ENCODE measurements around the gene CCDC93.

Gene CCDC93

DNA sequence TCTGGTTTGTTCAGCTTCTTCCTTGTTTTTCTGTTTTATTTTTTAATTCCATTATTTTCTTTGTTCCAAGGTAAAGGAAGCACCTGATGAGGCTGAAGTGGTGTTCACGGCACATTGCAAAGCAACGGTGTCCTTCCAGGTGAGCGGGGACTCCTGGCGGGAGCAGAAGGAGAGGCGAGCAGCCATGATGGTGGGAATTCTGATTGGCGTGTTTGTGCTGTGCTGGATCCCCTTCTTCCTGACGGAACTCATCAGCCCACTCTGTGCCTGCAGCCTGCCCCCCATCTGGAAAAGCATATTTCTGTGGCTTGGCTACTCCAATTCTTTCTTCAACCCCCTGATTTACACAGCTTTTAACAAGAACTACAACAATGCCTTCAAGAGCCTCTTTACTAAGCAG lies 110.9 kb downstream of the CCDC93 start:
- no peaks in the 10 kb centered on the region for H3K79me2 ChIP-seq (ENCODE audit: control insufficient read depth, insufficient read depth, low read length)

DNA sequence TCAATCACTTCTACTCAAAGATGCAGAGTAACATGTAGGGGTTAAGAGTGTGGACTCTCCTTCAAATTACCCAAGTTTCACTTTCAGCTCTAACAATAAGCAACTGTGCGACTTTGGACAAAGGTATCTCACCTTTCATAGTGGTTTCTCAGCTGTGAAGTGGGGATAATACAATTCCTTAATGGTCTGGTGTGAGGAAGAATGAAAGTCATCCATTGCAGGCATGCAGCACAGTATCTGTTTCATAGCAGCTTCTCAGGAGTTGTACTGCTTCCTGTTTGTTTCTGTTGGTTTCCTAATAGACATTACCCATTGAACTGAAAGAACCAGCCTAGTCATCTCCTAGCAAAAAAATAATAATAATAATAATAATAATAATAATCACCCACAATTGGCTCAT lies 125.0 kb downstream of the CCDC93 start:
- no CpG with 5 or more reads among the region's 1 CpG for WGBS (ENCODE audit: extremely low coverage, insufficient coverage, low lambda C conversion rate)
- Histone ChIP-seq H3K4ac (ENCODE audit: low read depth, low read length) (no peak overlapping the region), H3K27ac (ENCODE audit: low read depth, low read length) (no peak overlapping the region), H3K79me1 (ENCODE audit: low read length) (no peaks in the 10 kb centered on the region), H4K8ac (ENCODE audit: low read depth, low read length) (no peak overlapping the region), H3K4me2 (ENCODE audit: low read length) (no peak overlapping the region), H4K5ac (ENCODE audit: low read length) (no peak overlapping the region), H3K23ac (ENCODE audit: low read length) (no peak overlapping the region), H2BK5ac (ENCODE audit: low read length) (no peak overlapping the region), H3K79me2 (ENCODE audit: control insufficient read depth, insufficient read depth, low read length) (no peaks in the 10 kb centered on the region), H3K4me1 (ENCODE audit: control insufficient read depth, low read depth, low read length) (no peaks in the 10 kb centered on the region), H2AK5ac (ENCODE audit: low read length) (no peak overlapping the region), H3K18ac (ENCODE audit: low read length) (no peak overlapping the region), H3K36me3 (ENCODE audit: control insufficient read depth, insufficient read depth, low read length) (no peaks in the 10 kb centered on the region), H2BK15ac (replicated peaks; ENCODE audit: low read depth) (no peak overlapping the region), H3K27me3 (ENCODE audit: insufficient read depth, low read length, poor library complexity) (no peaks in the 10 kb centered on the region), H3K56ac (ENCODE audit: low read length) (no peak overlapping the region), H2BK120ac (ENCODE audit: low read depth, low read length) (no peak overlapping the region), H3K4me3 (ENCODE audit: low read length) (no peak overlapping the region), H3K9ac (ENCODE audit: low read length) (no peak overlapping the region)
- no peak for DNase-seq

More for the DNA sequence above, 110.9 kb downstream of the CCDC93 start:
- Histone ChIP-seq H2BK15ac (replicated peaks; ENCODE audit: low read depth) (no peak overlapping the region), H4K8ac (ENCODE audit: low read depth, low read length) (no peak overlapping the region), H3K18ac (ENCODE audit: low read length) (no peak overlapping the region), H2AK5ac (ENCODE audit: low read length) (no peak overlapping the region), H3K4me2 (ENCODE audit: low read length) (no peak overlapping the region), H3K27me3 (ENCODE audit: insufficient read depth, low read length, poor library complexity) (no peaks in the 10 kb centered on the region), H3K23ac (ENCODE audit: low read length) (no peak overlapping the region), H2BK120ac (ENCODE audit: low read depth, low read length) (no peak overlapping the region), H3K36me3 (ENCODE audit: control insufficient read depth, insufficient read depth, low read length) (no peaks in the 10 kb centered on the region), H3K9ac (ENCODE audit: low read length) (no peak overlapping the region), H2BK5ac (ENCODE audit: low read length) (no peak overlapping the region), H3K4ac (ENCODE audit: low read depth, low read length) (no peak overlapping the region), H3K56ac (ENCODE audit: low read length) (no peak overlapping the region), H3K27ac (ENCODE audit: low read depth, low read length) (no peak overlapping the region), H4K5ac (ENCODE audit: low read length) (no peak overlapping the region), H3K4me3 (ENCODE audit: low read length) (no peak overlapping the region), H3K79me1 (ENCODE audit: low read length) (no peaks in the 10 kb centered on the region), H3K4me1 (ENCODE audit: control insufficient read depth, low read depth, low read length) (no peaks in the 10 kb centered on the region)
- WGBS (ENCODE audit: extremely low coverage, insufficient coverage, low lambda C conversion rate): no CpG with 5 or more reads among the region's 7 CpGs
- no peak for DNase-seq

DNA sequence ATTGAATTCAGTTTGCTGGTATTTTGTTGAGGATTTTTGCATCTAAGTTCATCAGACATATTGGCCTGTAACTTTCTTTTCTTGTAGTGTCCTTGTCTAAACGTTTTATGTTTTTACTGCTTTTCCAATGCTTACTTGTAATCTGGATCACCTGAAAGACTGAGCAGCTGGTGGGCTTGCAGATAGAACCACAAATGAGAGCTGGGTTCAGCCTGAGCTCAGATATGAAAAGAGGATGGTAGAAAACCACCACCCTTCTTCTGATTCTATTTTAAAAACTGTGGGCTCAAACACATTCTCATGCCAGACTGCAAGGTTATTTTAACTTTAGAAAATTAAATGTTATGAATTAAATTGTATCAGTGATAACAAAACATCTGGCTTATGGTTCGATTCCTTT lies 128.6 kb downstream of the CCDC93 start:
- H3K18ac ChIP-seq (ENCODE audit: low read length): no peak overlapping the region
- no peak overlapping the region for H2BK120ac ChIP-seq (ENCODE audit: low read depth, low read length)
- H4K5ac ChIP-seq (ENCODE audit: low read length): no peak overlapping the region
- H2BK15ac ChIP-seq (replicated peaks; ENCODE audit: low read depth): no peak overlapping the region
- no peaks in the 10 kb centered on the region for H3K27me3 ChIP-seq (ENCODE audit: insufficient read depth, low read length, poor library complexity)
- no peak overlapping the region for H3K27ac ChIP-seq (ENCODE audit: low read depth, low read length)
- no peaks in the 10 kb centered on the region for H3K79me1 ChIP-seq (ENCODE audit: low read length)
- H3K36me3 ChIP-seq (ENCODE audit: control insufficient read depth, insufficient read depth, low read length): no peaks in the 10 kb centered on the region
- H4K8ac ChIP-seq (ENCODE audit: low read depth, low read length): no peak overlapping the region
- no peak for DNase-seq
- H3K79me2 ChIP-seq (ENCODE audit: control insufficient read depth, insufficient read depth, low read length): no peaks in the 10 kb centered on the region
- H3K4me1 ChIP-seq (ENCODE audit: control insufficient read depth, low read depth, low read length): no peaks in the 10 kb centered on the region
- no peak overlapping the region for H3K4me3 ChIP-seq (ENCODE audit: low read length)
- no peak overlapping the region for H2AK5ac ChIP-seq (ENCODE audit: low read length)
- no CpG with 5 or more reads among the region's 2 CpGs for WGBS (ENCODE audit: extremely low coverage, insufficient coverage, low lambda C conversion rate)
- H3K56ac ChIP-seq (ENCODE audit: low read length): no peak overlapping the region
- H3K4me2 ChIP-seq (ENCODE audit: low read length): no peak overlapping the region
- no peak overlapping the region for H3K4ac ChIP-seq (ENCODE audit: low read depth, low read length)
- H3K9ac ChIP-seq (ENCODE audit: low read length): no peak overlapping the region
- H2BK5ac ChIP-seq (ENCODE audit: low read length): no peak overlapping the region
- H3K23ac ChIP-seq (ENCODE audit: low read length): no peak overlapping the region

DNA sequence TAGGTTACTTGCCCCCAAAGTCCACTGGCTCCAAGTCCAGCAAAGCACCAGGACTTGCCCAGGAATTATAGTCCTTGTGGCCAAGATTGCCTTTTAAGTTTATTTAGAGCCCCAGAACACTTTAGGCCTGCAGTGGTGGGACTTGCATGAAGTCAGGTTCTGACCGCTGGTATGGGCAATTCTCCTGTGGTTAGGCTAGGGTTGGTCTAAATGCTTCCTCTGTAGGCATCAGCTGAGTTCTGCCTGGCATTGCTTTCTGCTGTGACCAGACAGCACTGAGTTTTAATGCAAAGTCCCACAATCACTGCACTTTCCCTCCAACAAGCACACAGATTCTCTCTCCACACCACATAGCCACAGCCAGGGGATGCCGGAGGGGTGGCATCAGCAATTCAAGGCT lies 134.9 kb downstream of the CCDC93 start:
- H2BK5ac ChIP-seq (ENCODE audit: low read length): no peak overlapping the region
- H4K5ac ChIP-seq (ENCODE audit: low read length): no peak overlapping the region
- H3K23ac ChIP-seq (ENCODE audit: low read length): no peak overlapping the region
- no peak overlapping the region for H4K8ac ChIP-seq (ENCODE audit: low read depth, low read length)
- H3K79me2 ChIP-seq (ENCODE audit: control insufficient read depth, insufficient read depth, low read length): no peaks in the 10 kb centered on the region
- H3K18ac ChIP-seq (ENCODE audit: low read length): no peak overlapping the region
- no peak for DNase-seq
- H3K27ac ChIP-seq (ENCODE audit: low read depth, low read length): no peak overlapping the region
- WGBS (ENCODE audit: extremely low coverage, insufficient coverage, low lambda C conversion rate): no CpG with 5 or more reads among the region's 2 CpGs
- H3K9ac ChIP-seq (ENCODE audit: low read length): no peak overlapping the region
- no peak overlapping the region for H3K56ac ChIP-seq (ENCODE audit: low read length)
- no peak overlapping the region for H2BK15ac ChIP-seq (replicated peaks; ENCODE audit: low read depth)
- no peaks in the 10 kb centered on the region for H3K27me3 ChIP-seq (ENCODE audit: insufficient read depth, low read length, poor library complexity)
- peak overlapping the region; percentile 92 for H2AK5ac ChIP-seq (ENCODE audit: low read length)
- no peak overlapping the region for H3K4ac ChIP-seq (ENCODE audit: low read depth, low read length)
- no peaks in the 10 kb centered on the region for H3K36me3 ChIP-seq (ENCODE audit: control insufficient read depth, insufficient read depth, low read length)
- H2BK120ac ChIP-seq (ENCODE audit: low read depth, low read length): no peak overlapping the region
- H3K4me2 ChIP-seq (ENCODE audit: low read length): no peak overlapping the region
- no peaks in the 10 kb centered on the region for H3K79me1 ChIP-seq (ENCODE audit: low read length)
- H3K4me3 ChIP-seq (ENCODE audit: low read length): no peak overlapping the region
- H3K4me1 ChIP-seq (ENCODE audit: control insufficient read depth, low read depth, low read length): no peaks in the 10 kb centered on the region

DNA sequence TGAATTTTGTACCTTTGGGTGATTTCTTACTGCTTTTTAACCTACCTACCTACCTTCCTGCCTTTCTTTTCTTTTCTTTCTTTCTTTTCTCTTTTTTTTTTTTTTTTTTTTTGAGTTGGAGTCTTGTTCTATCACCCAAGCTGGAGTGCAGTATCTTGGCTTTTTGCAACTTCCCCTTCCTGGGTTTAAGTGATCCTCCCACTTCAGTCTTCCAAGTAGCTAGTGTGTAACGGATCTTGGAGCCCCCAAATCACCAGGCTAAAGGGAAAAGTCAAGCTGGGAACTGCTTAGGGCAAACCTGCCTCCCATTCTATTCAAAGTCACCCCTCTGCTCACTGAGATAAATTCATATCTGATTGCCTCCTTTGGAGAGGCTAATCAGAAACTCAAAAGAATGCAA lies 138.1 kb downstream of the CCDC93 start:
- Histone ChIP-seq H3K79me1 (ENCODE audit: low read length) (no peaks in the 10 kb centered on the region), H3K4me3 (ENCODE audit: low read length) (no peak overlapping the region), H3K4me2 (ENCODE audit: low read length) (no peak overlapping the region), H2BK5ac (ENCODE audit: low read length) (no peak overlapping the region), H3K18ac (ENCODE audit: low read length) (no peak overlapping the region), H3K23ac (ENCODE audit: low read length) (no peak overlapping the region), H3K9ac (ENCODE audit: low read length) (no peak overlapping the region), H3K79me2 (ENCODE audit: control insufficient read depth, insufficient read depth, low read length) (no peaks in the 10 kb centered on the region), H3K4ac (ENCODE audit: low read depth, low read length) (no peak overlapping the region), H2AK5ac (ENCODE audit: low read length) (no peak overlapping the region), H3K4me1 (ENCODE audit: control insufficient read depth, low read depth, low read length) (no peaks in the 10 kb centered on the region), H3K56ac (ENCODE audit: low read length) (no peak overlapping the region), H4K5ac (ENCODE audit: low read length) (no peak overlapping the region), H2BK15ac (replicated peaks; ENCODE audit: low read depth) (no peak overlapping the region), H3K27ac (ENCODE audit: low read depth, low read length) (no peak overlapping the region), H2BK120ac (ENCODE audit: low read depth, low read length) (no peak overlapping the region), H3K27me3 (ENCODE audit: insufficient read depth, low read length, poor library complexity) (no peaks in the 10 kb centered on the region), H3K36me3 (ENCODE audit: control insufficient read depth, insufficient read depth, low read length) (no peaks in the 10 kb centered on the region), H4K8ac (ENCODE audit: low read depth, low read length) (no peak overlapping the region)
- WGBS (ENCODE audit: extremely low coverage, insufficient coverage, low lambda C conversion rate): no CpG with 5 or more reads among the region's 1 CpG
- DNase-seq: peak; percentile 72
